ENCODE data around the gene OXER1. TPM values are rescaled to one million over a fixed set of nuclear protein-coding genes. Genes with fewer than 3 reads are reported as not detected.

Gene OXER1
- polyA plus RNA-seq, 1 donor: 12.0 TPM

Other genes with a start within 250 kb of the OXER1 start
- 90.6 TPM for gene MTA3, start 195.5 kb downstream of the OXER1 start, polyA plus RNA-seq (ENCODE audit: insufficient read length)
- 38.9 TPM for gene HAAO, start 28.4 kb upstream of the OXER1 start, polyA plus RNA-seq (ENCODE audit: insufficient read length)